Midbrain (tissue), 1 donor: Measurements from ENCODE around the gene RAB40C.

ENCODE experiments used
- DNase-seq: peaks from one replicate; lab custom pipeline; 2025; lab: John Stamatoyannopoulos, UW

The RAB40C gene

GRCh38 chr16:646679-647172 lies 56.9 kb downstream of the RAB40C start:
- DNase-seq, result no peak

GRCh38 chr16:647173-647902 lies 57.5 kb downstream of the RAB40C start:
- no peak for DNase-seq

- DNase-seq, result no peak
Measured at GRCh38 chr16:648071-648780, 58.4 kb downstream of the RAB40C start.

GRCh38 chr16:648781-649589 lies 59.1 kb downstream of the RAB40C start, which contains the start of gene WDR90:
WDR90 (plus strand) TSS chr16:649365; CDS start chr16:649417, 52 bp downstream.
- peak; percentile 97 for DNase-seq

- DNase-seq, result no peak
Measured at GRCh38 chr16:649631-650030, 59.8 kb downstream of the RAB40C start.

GRCh38 chr16:651844-652243 lies 62.0 kb downstream of the RAB40C start:
- no peak for DNase-seq

GRCh38 chr16:652454-653305 lies 62.8 kb downstream of the RAB40C start:
- DNase-seq, result no peak

- no peak for DNase-seq
Measured at GRCh38 chr16:654034-654433, 64.2 kb downstream of the RAB40C start.

- DNase-seq, result no peak
Measured at GRCh38 chr16:657487-657886, 67.6 kb downstream of the RAB40C start.

GRCh38 chr16:658679-659571 lies 69.1 kb downstream of the RAB40C start:
- DNase-seq, result no peak

GRCh38 chr16:659618-660017 lies 69.8 kb downstream of the RAB40C start:
- DNase-seq, result no peak

GRCh38 chr16:660132-660458 lies 70.2 kb downstream of the RAB40C start:
- no peak for DNase-seq

GRCh38 chr16:660459-661183 lies 70.8 kb downstream of the RAB40C start:
- peak; percentile 82 for DNase-seq

- no peak for DNase-seq
Measured at GRCh38 chr16:661184-661821, 71.4 kb downstream of the RAB40C start.

GRCh38 chr16:662095-662494 lies 72.2 kb downstream of the RAB40C start:
- no peak for DNase-seq

GRCh38 chr16:662597-662996 lies 72.7 kb downstream of the RAB40C start:
- no peak for DNase-seq

- no peak for DNase-seq
Measured at GRCh38 chr16:666572-666971, 76.7 kb downstream of the RAB40C start.

- no peak for DNase-seq
Measured at GRCh38 chr16:667113-667779, 77.4 kb downstream of the RAB40C start.
